Activated naive CD8-positive, alpha-beta T cell treated with anti-CD3 and anti-CD28 coated beads for 36 hours (primary cell): Measurements from ENCODE around the gene SCAF4. TPM values are rescaled to one million over a fixed set of nuclear protein-coding genes. Genes with fewer than 3 reads are reported as not detected.
"Not testable (repeated sequence)": the region's sequence is repeated elsewhere in the genome, so short reads cannot be mapped to it uniquely, and the experiment has no call there.

Experiments used
- DNase-seq: peaks from one replicate; pipeline ENCODE4 v3.0.0; 2021
- H3K27ac Mint-ChIP-seq: one replicate; pipeline ENCODE4 v1.8.0; 2022; ENCODE audit warnings: mild to moderate bottlenecking, moderate library complexity, mixed read lengths
- H3K27me3 Mint-ChIP-seq: one replicate; pipeline ENCODE4 v1.8.0; 2022; ENCODE audit warnings: mild to moderate bottlenecking, mixed read lengths
- H3K36me3 Mint-ChIP-seq: one replicate; pipeline ENCODE4 v1.8.0; 2021; ENCODE audit warnings: mild to moderate bottlenecking, mixed read lengths
- H3K4me1 Mint-ChIP-seq: one replicate; pipeline ENCODE4 v1.8.0; 2021; ENCODE audit warnings: mixed read lengths
- H3K4me3 Mint-ChIP-seq: one replicate; pipeline ENCODE4 v1.8.0; 2022; ENCODE audit warnings: mild to moderate bottlenecking, moderate library complexity, mixed read lengths
- H3K9me3 Mint-ChIP-seq: one replicate; pipeline ENCODE4 v1.8.0; 2022; ENCODE audit warnings: mixed read lengths
- total RNA-seq, 2 experiments: library from RNA; stranded (reverse); gene quantifications; one replicate each; pipeline ENCODE4 v1.2.3, GENCODE V29; 2021

The SCAF4 gene
- total RNA-seq, 2 experiments from 2014 or later: 50.3 to 55.4 TPM

GRCh38 chr21:31675318-31675717 lies 56.6 kb downstream of the SCAF4 start:
- H3K4me3 Mint-ChIP-seq: no peak overlapping the region
- H3K9me3 Mint-ChIP-seq: no peaks in the 10 kb centered on the region
- H3K27me3 Mint-ChIP-seq: no peaks in the 10 kb centered on the region
- H3K27ac Mint-ChIP-seq: no peak overlapping the region
- H3K4me1 Mint-ChIP-seq: peaks cover 3% of the 10 kb centered on the region
- H3K36me3 Mint-ChIP-seq: peaks cover 16% of the 10 kb centered on the region
- no peak for DNase-seq

- no peaks in the 10 kb centered on the region for H3K9me3 Mint-ChIP-seq
- peaks cover 14% of the 10 kb centered on the region for H3K36me3 Mint-ChIP-seq
- no peaks in the 10 kb centered on the region for H3K27me3 Mint-ChIP-seq
- H3K27ac Mint-ChIP-seq: no peak overlapping the region
- H3K4me3 Mint-ChIP-seq: no peak overlapping the region
- peaks cover 16% of the 10 kb centered on the region for H3K4me1 Mint-ChIP-seq
- DNase-seq: no peak
Measured at GRCh38 chr21:31673321-31673912, 58.5 kb downstream of the SCAF4 start.

- Mint-ChIP-seq H3K9me3 (no peaks in the 10 kb centered on the region), H3K27me3 (no peaks in the 10 kb centered on the region), H3K27ac (no peak overlapping the region), H3K4me1 (peaks cover 30% of the 10 kb centered on the region), H3K36me3 (peaks cover 24% of the 10 kb centered on the region), H3K4me3 (no peak overlapping the region)
- no peak for DNase-seq
Measured at GRCh38 chr21:31671931-31672330, 60.0 kb downstream of the SCAF4 start.

- H3K27ac Mint-ChIP-seq: peak overlapping the region; percentile 69
- peaks cover 31% of the 10 kb centered on the region for H3K36me3 Mint-ChIP-seq
- H3K9me3 Mint-ChIP-seq: no peaks in the 10 kb centered on the region
- peaks cover 37% of the 10 kb centered on the region for H3K4me1 Mint-ChIP-seq
- no peaks in the 10 kb centered on the region for H3K27me3 Mint-ChIP-seq
- H3K4me3 Mint-ChIP-seq: no peak overlapping the region
- DNase-seq: no peak
Measured at GRCh38 chr21:31671146-31671716, 60.7 kb downstream of the SCAF4 start.

GRCh38 chr21:31670070-31670469 lies 61.8 kb downstream of the SCAF4 start:
- H3K4me3 Mint-ChIP-seq: no peak overlapping the region
- H3K27ac Mint-ChIP-seq: peak overlapping the region; percentile 61
- no peaks in the 10 kb centered on the region for H3K9me3 Mint-ChIP-seq
- no peaks in the 10 kb centered on the region for H3K27me3 Mint-ChIP-seq
- no peak for DNase-seq
- H3K4me1 Mint-ChIP-seq: peaks cover 48% of the 10 kb centered on the region
- peaks cover 38% of the 10 kb centered on the region for H3K36me3 Mint-ChIP-seq

- Mint-ChIP-seq H3K27me3 (no peaks in the 10 kb centered on the region), H3K36me3 (peaks cover 48% of the 10 kb centered on the region), H3K4me3 (no peak overlapping the region), H3K27ac (peak overlapping the region; percentile 82), H3K4me1 (peaks cover 58% of the 10 kb centered on the region), H3K9me3 (no peaks in the 10 kb centered on the region)
- no peak for DNase-seq
Measured at GRCh38 chr21:31668651-31669491, 63.0 kb downstream of the SCAF4 start.

- Mint-ChIP-seq H3K4me1 (peaks cover 66% of the 10 kb centered on the region), H3K36me3 (peaks cover 57% of the 10 kb centered on the region), H3K27me3 (no peaks in the 10 kb centered on the region), H3K27ac (peak overlapping the region; percentile 74), H3K9me3 (no peaks in the 10 kb centered on the region), H3K4me3 (no peak overlapping the region)
- no peak for DNase-seq
Measured at GRCh38 chr21:31667639-31668038, 64.3 kb downstream of the SCAF4 start.

- DNase-seq: no peak
- Mint-ChIP-seq H3K27ac (peak overlapping the region; percentile 77), H3K36me3 (peaks cover 62% of the 10 kb centered on the region), H3K27me3 (no peaks in the 10 kb centered on the region), H3K4me1 (peaks cover 71% of the 10 kb centered on the region), H3K9me3 (no peaks in the 10 kb centered on the region), H3K4me3 (no peak overlapping the region)
Measured at GRCh38 chr21:31667132-31667531, 64.8 kb downstream of the SCAF4 start.

GRCh38 chr21:31666445-31667010 lies 65.4 kb downstream of the SCAF4 start:
- DNase-seq: no peak
- Mint-ChIP-seq H3K9me3 (no peaks in the 10 kb centered on the region), H3K36me3 (peaks cover 66% of the 10 kb centered on the region), H3K27ac (peak overlapping the region; percentile 77), H3K27me3 (no peaks in the 10 kb centered on the region), H3K4me3 (no peak overlapping the region), H3K4me1 (peaks cover 77% of the 10 kb centered on the region)

- peaks cover 70% of the 10 kb centered on the region for H3K36me3 Mint-ChIP-seq
- H3K27me3 Mint-ChIP-seq, DNase-seq, H3K9me3 Mint-ChIP-seq, H3K4me3 Mint-ChIP-seq: not testable (repeated sequence)
- H3K4me1 Mint-ChIP-seq: peaks cover 84% of the 10 kb centered on the region
- peak overlapping the region; percentile 60 for H3K27ac Mint-ChIP-seq
Measured at GRCh38 chr21:31665869-31666268, 66.0 kb downstream of the SCAF4 start.

- peaks cover 73% of the 10 kb centered on the region for H3K36me3 Mint-ChIP-seq
- peak overlapping the region; percentile 60 for H3K27ac Mint-ChIP-seq
- DNase-seq: no peak
- no peaks in the 10 kb centered on the region for H3K9me3 Mint-ChIP-seq
- H3K4me3 Mint-ChIP-seq: peak overlapping the region; percentile 26
- H3K4me1 Mint-ChIP-seq: peaks cover 82% of the 10 kb centered on the region
- H3K27me3 Mint-ChIP-seq: no peaks in the 10 kb centered on the region
Measured at GRCh38 chr21:31665397-31665796, 66.5 kb downstream of the SCAF4 start.

GRCh38 chr21:31663584-31664249 lies 68.2 kb downstream of the SCAF4 start:
- H3K27ac Mint-ChIP-seq: peak overlapping the region; percentile 20
- peaks cover 75% of the 10 kb centered on the region for H3K36me3 Mint-ChIP-seq
- DNase-seq: no peak
- peaks cover 75% of the 10 kb centered on the region for H3K4me1 Mint-ChIP-seq
- no peak overlapping the region for H3K4me3 Mint-ChIP-seq
- no peaks in the 10 kb centered on the region for H3K27me3 Mint-ChIP-seq
- H3K9me3 Mint-ChIP-seq: peaks cover 4% of the 10 kb centered on the region

GRCh38 chr21:31660591-31660990 lies 71.3 kb downstream of the SCAF4 start:
- peak overlapping the region; percentile 94 for H3K4me3 Mint-ChIP-seq
- H3K27ac Mint-ChIP-seq: peak overlapping the region; percentile 91
- no peaks in the 10 kb centered on the region for H3K27me3 Mint-ChIP-seq
- peaks cover 52% of the 10 kb centered on the region for H3K36me3 Mint-ChIP-seq
- peaks cover 58% of the 10 kb centered on the region for H3K4me1 Mint-ChIP-seq
- peaks cover 5% of the 10 kb centered on the region for H3K9me3 Mint-ChIP-seq
- DNase-seq: no peak

- H3K36me3 Mint-ChIP-seq: peaks cover 49% of the 10 kb centered on the region
- peak overlapping the region; percentile 94 for H3K4me3 Mint-ChIP-seq
- H3K4me1 Mint-ChIP-seq: peaks cover 58% of the 10 kb centered on the region
- no peak for DNase-seq
- H3K9me3 Mint-ChIP-seq: peaks cover 5% of the 10 kb centered on the region
- H3K27ac Mint-ChIP-seq: peak overlapping the region; percentile 91
- no peaks in the 10 kb centered on the region for H3K27me3 Mint-ChIP-seq
Measured at GRCh38 chr21:31660259-31660565, 71.7 kb downstream of the SCAF4 start.
